Panc1 (cell line): ENCODE measurements around the gene RUFY2. TPM values are rescaled to one million over a fixed set of nuclear protein-coding genes. Genes with fewer than 3 reads are reported as not detected.

Source experiments
- ATAC-seq: fragments of 200-7000 bp; cut with Tn5 transposase; 2 replicates; pipeline ENCODE4 v1.9.1; 2020; ENCODE audit warnings: mild to moderate bottlenecking, moderate library complexity
- BruUV-seq: library from RNA; stranded (reverse); fragments of 400-500 nt; replicated peaks from 2 replicates; lab custom pipeline; 2021; lab: Mats Ljungman, UMichigan
- CTCF ChIA-PET: fragments of 300-600 bp; sonication (Branson Sonifier 250); formaldehyde crosslinking; loops from one replicate; lab custom pipeline; 2022; ENCODE audit warnings: antibody characterized with exemption; lab: Charles Lee
- POLR2A ChIA-PET: fragments of 300-600 bp; sonication (Branson Sonifier 250); formaldehyde crosslinking; loops from one replicate; lab custom pipeline; 2022; ENCODE audit warnings: antibody characterized with exemption; lab: Charles Lee
- DNase-seq: peaks from one replicate; pipeline ENCODE4 v3.0.0-alpha.2; 2010; ENCODE audit warnings: low read depth, low spot score
- H3K27ac ChIP-seq: 2 replicates; pipeline ENCODE4 v1.5.1; 2011; ENCODE audit warnings: mild to moderate bottlenecking, low read length, inconsistent platforms
- H3K27me3 ChIP-seq: fragments of 200-500 bp; sonication (Bioruptor generic); 2 replicates; pipeline ENCODE4 v1.6.0; 2014; ENCODE audit warnings: low read length, inconsistent platforms; ENCODE audit not compliant: control insufficient read depth, insufficient read depth
- H3K36me3 ChIP-seq: fragments of 200-500 bp; sonication (Bioruptor generic); 2 replicates; pipeline ENCODE4 v1.5.1; 2014; ENCODE audit warnings: inconsistent platforms, mild to moderate bottlenecking, low read length, moderate library complexity; ENCODE audit not compliant: control insufficient read depth, insufficient read depth
- H3K4me1 ChIP-seq: 2 replicates; pipeline ENCODE4 v1.5.1; 2011; ENCODE audit warnings: inconsistent platforms, mild to moderate bottlenecking, low read length, moderate library complexity; ENCODE audit not compliant: control insufficient read depth, insufficient read depth
- H3K4me3 ChIP-seq, 2 experiments: 2 replicates each; pipeline ENCODE4 v1.5.1; 2011 to 2012; ENCODE audit warnings: low read depth in 2 of 2, low read length in 2 of 2, mild to moderate bottlenecking in 2 of 2, inconsistent platforms in 1 of 2, moderate library complexity in 1 of 2
- H3K9me3 ChIP-seq: fragments of 200-500 bp; sonication (Bioruptor generic); 2 replicates; pipeline ENCODE4 v1.5.1; 2014; ENCODE audit warnings: low read depth, mild to moderate bottlenecking, inconsistent platforms, low read length, moderate library complexity; ENCODE audit not compliant: control insufficient read depth, insufficient read depth
- POLR2AphosphoS5 ChIP-seq: IDR thresholded peaks from 2 replicates; pipeline ENCODE4 v1.6.1; 2012; ENCODE audit warnings: mild to moderate bottlenecking, low read depth, low read length, moderate library complexity
- SIN3A ChIP-seq: IDR thresholded peaks from 2 replicates; pipeline ENCODE4 v1.6.1; 2012; ENCODE audit warnings: low read depth, mild to moderate bottlenecking, low read length, moderate library complexity, borderline replicate concordance; ENCODE audit not compliant: insufficient read depth
- TCF7L2 ChIP-seq: IDR thresholded peaks from 2 replicates; pipeline ENCODE4 v1.6.1; 2011; ENCODE audit warnings: mild to moderate bottlenecking, low read depth, low read length, inconsistent platforms
- in situ Hi-C: cut with HindIII; loops from 2 replicates; pipeline ENCODE4 v1.10.0; 2016; ENCODE audit warnings: low sequenced_read_pairs, low pct_unique_long_range_greater_than_20kb
- intact Hi-C: fragments of 100-400 bp; cut with micrococcal nuclease; formaldehyde crosslinking; loops from one replicate; pipeline ENCODE4 v1.10.0; 2022; ENCODE audit not compliant: unreplicated experiment
- total RNA-seq: library from RNA; stranded (reverse); gene quantifications from one replicate; pipeline ENCODE4 v1.2.1, GENCODE V29; 2021; ENCODE audit not compliant: unreplicated experiment
- TF ChIP-seq, protein P1 (sequence below): fragments of 450-650 bp; IDR thresholded peaks from 2 replicates; pipeline ENCODE4 v1.5.1; 2017; ENCODE audit warnings: mild to moderate bottlenecking
- TF ChIP-seq, protein P2 (sequence below), 2 experiments: IDR thresholded peaks; 2 replicates each; pipeline ENCODE4 v1.6.1; 2011 to 2012; ENCODE audit warnings: low read depth in 2 of 2, control low read depth in 1 of 2, low read length in 1 of 2, mild to moderate bottlenecking in 1 of 2, moderate library complexity in 1 of 2; ENCODE audit not compliant: insufficient read depth in 1 of 2

Gene RUFY2
- total RNA-seq, 1 experiment from 2014 or later: 25.1 TPM

DNA sequence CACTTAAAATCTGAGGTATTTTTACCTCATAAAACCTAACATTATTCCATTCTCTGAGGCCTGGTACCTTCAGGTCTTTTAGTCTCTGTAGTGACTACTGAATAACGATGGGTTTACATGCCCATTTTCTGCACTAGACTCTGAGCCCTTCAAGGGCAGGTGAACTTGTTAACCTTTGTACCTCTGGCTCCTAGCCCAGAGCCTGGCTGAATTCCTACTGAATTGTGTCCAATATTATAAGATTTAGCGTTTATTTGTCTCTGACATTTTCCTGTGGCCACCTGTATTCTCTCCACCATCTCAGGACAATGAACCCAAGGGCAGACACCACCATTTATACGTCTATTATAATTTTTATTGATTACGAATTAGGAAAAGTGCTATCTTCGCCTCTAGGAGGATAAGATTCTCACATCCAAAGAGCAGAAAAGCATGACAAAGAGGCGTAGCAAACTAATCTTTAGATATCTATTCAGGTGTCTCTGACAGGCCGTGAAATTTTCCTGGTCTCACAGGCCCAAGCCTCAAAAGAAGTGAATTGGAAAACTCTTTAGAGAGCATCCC is 103.1 kb downstream of the RUFY2 start:
- no peak for ATAC-seq
- in situ Hi-C loops (no loop called here), intact Hi-C loops (loop anchor here (5.0 to 10.0 kb wide), 2 partner anchors 92 to 219 kb away; no protein-coding TSS in a partner anchor)
- no peak for DNase-seq
- no peaks in the 10 kb centered on the region for H3K27me3 ChIP-seq
- no peaks in the 10 kb centered on the region for H3K9me3 ChIP-seq
- TF ChIP-seq TCF7L2: no peak
- TF ChIP-seq, protein P1, sequence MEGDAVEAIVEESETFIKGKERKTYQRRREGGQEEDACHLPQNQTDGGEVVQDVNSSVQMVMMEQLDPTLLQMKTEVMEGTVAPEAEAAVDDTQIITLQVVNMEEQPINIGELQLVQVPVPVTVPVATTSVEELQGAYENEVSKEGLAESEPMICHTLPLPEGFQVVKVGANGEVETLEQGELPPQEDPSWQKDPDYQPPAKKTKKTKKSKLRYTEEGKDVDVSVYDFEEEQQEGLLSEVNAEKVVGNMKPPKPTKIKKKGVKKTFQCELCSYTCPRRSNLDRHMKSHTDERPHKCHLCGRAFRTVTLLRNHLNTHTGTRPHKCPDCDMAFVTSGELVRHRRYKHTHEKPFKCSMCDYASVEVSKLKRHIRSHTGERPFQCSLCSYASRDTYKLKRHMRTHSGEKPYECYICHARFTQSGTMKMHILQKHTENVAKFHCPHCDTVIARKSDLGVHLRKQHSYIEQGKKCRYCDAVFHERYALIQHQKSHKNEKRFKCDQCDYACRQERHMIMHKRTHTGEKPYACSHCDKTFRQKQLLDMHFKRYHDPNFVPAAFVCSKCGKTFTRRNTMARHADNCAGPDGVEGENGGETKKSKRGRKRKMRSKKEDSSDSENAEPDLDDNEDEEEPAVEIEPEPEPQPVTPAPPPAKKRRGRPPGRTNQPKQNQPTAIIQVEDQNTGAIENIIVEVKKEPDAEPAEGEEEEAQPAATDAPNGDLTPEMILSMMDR: no peak
- TF ChIP-seq SIN3A: no peak
- no peak for TF ChIP-seq POLR2AphosphoS5
- TF ChIP-seq, protein P2, sequence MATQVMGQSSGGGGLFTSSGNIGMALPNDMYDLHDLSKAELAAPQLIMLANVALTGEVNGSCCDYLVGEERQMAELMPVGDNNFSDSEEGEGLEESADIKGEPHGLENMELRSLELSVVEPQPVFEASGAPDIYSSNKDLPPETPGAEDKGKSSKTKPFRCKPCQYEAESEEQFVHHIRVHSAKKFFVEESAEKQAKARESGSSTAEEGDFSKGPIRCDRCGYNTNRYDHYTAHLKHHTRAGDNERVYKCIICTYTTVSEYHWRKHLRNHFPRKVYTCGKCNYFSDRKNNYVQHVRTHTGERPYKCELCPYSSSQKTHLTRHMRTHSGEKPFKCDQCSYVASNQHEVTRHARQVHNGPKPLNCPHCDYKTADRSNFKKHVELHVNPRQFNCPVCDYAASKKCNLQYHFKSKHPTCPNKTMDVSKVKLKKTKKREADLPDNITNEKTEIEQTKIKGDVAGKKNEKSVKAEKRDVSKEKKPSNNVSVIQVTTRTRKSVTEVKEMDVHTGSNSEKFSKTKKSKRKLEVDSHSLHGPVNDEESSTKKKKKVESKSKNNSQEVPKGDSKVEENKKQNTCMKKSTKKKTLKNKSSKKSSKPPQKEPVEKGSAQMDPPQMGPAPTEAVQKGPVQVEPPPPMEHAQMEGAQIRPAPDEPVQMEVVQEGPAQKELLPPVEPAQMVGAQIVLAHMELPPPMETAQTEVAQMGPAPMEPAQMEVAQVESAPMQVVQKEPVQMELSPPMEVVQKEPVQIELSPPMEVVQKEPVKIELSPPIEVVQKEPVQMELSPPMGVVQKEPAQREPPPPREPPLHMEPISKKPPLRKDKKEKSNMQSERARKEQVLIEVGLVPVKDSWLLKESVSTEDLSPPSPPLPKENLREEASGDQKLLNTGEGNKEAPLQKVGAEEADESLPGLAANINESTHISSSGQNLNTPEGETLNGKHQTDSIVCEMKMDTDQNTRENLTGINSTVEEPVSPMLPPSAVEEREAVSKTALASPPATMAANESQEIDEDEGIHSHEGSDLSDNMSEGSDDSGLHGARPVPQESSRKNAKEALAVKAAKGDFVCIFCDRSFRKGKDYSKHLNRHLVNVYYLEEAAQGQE (IDR thresholded peaks at IDR 0.05; ENCODE audit: insufficient read depth in 1 of 2, low read depth in 2 of 2, low read length in 1 of 2): no peak
- no peak overlapping the region for H3K4me3 ChIP-seq
- H3K27ac ChIP-seq: peak overlapping the region; percentile 13; the same call in 1 of the 2 replicates
- BruUV-seq: no TSS peak
- H3K4me1 ChIP-seq: peaks cover 13% of the 10 kb centered on the region; the same call in 1 of the 2 replicates
- POLR2A ChIA-PET: no interaction called here
- no peaks in the 10 kb centered on the region for H3K36me3 ChIP-seq
- CTCF ChIA-PET: interaction anchor here (3.0 kb wide), 1 partner anchor 91 kb away, joined by 30 read pairs; no protein-coding TSS in a partner anchor

DNA sequence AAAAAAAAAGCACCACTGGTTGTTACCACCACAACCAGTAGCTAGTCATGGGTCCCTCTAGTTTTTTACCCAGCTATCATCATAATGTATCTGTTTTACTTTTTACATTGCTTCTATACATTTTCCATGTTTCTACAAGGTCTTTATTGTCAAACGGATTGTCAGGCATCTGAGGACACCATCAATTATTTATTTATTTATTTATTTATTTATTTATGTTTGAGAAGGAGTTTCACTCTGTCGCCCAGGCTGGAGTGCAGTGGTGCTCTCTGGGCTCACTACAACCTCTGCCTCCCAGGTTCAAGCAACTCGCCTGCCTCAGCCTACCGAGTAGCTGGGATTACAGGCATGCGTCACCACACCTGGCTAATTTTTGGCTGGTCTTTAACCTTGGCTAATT is 104.2 kb downstream of the RUFY2 start:
- Histone ChIP-seq H3K27ac (no peak overlapping the region), H3K4me3 (no peak overlapping the region), H3K36me3 (no peaks in the 10 kb centered on the region), H3K27me3 (no peaks in the 10 kb centered on the region), H3K4me1 (peaks cover 13% of the 10 kb centered on the region; the same call in 1 of the 2 replicates), H3K9me3 (no peaks in the 10 kb centered on the region)
- intact Hi-C loops (loop anchor here (5.0 to 10.0 kb wide), 2 partner anchors 91 to 218 kb away; no protein-coding TSS in a partner anchor), in situ Hi-C loops (no loop called here)
- ATAC-seq (no peak), DNase-seq (no peak)
- ChIA-PET CTCF (interaction anchor here (0.6 to 3.0 kb wide), 4 partner anchors 16 to 351 kb away, joined by 4 to 30 read pairs (median 5); no protein-coding TSS in a partner anchor), POLR2A (interaction anchor here (0.6 kb wide), 1 partner anchor 196 kb away, joined by 9 read pairs; no protein-coding TSS in a partner anchor)
- TF ChIP-seq, protein P1: no peak
- TF ChIP-seq, protein P2 (IDR thresholded peaks at IDR 0.05; ENCODE audit: insufficient read depth in 1 of 2, low read depth in 2 of 2, low read length in 1 of 2): no peak
- TF ChIP-seq TCF7L2: no peak
- no peak for TF ChIP-seq POLR2AphosphoS5
- TF ChIP-seq SIN3A: no peak
- BruUV-seq: no TSS peak
